ACHN (cell line): Measurements from ENCODE around the gene PHLDA1.

Experiments used
- DNase-seq: peaks from one replicate; pipeline ENCODE4 v3.0.0-alpha.2; 2015
- in situ Hi-C: cut with HindIII; loops from 2 replicates; pipeline ENCODE4 v1.10.0; 2017; ENCODE audit warnings: low sequenced_read_pairs, low pct_ligation_motif_present, low pct_unique_long_range_greater_than_20kb

Gene PHLDA1

GRCh38 chr12:76024942-76025600 lies 6.5 kb downstream of the PHLDA1 start:
- peak; percentile 67 for DNase-seq
- in situ Hi-C loops, result loop anchor here (25.0 kb wide), 1 partner anchor 488 kb away; no protein-coding TSS in a partner anchor

GRCh38 chr12:76024102-76024781 lies 7.3 kb downstream of the PHLDA1 start:
- DNase-seq, result peak; percentile 21
- in situ Hi-C loops, result no loop called here

- in situ Hi-C loops, result no loop called here
These were observed 8.4 kb downstream of the PHLDA1 start for GRCh38 chr12:76023069-76023690.

GRCh38 chr12:76022506-76022905 lies 9.1 kb downstream of the PHLDA1 start:
- DNase-seq, result no peak
- in situ Hi-C loops, result no loop called here

More at GRCh38 chr12:76023069-76023690, 8.4 kb downstream of the PHLDA1 start:
- DNase-seq, result no peak

GRCh38 chr12:76020731-76021672 lies 10.6 kb downstream of the PHLDA1 start:
- in situ Hi-C loops, result no loop called here
- DNase-seq, result peak; percentile 98

- in situ Hi-C loops, result no loop called here
- peak; percentile 91 for DNase-seq
These were observed 11.3 kb downstream of the PHLDA1 start for GRCh38 chr12:76020281-76020680.

GRCh38 chr12:76018672-76019071 lies 12.9 kb downstream of the PHLDA1 start:
- in situ Hi-C loops, result no loop called here
- no peak for DNase-seq

- in situ Hi-C loops, result no loop called here
These were observed 13.5 kb downstream of the PHLDA1 start for GRCh38 chr12:76018111-76018510.

GRCh38 chr12:76014007-76014406 lies 17.6 kb downstream of the PHLDA1 start:
- DNase-seq, result no peak
- in situ Hi-C loops, result no loop called here

More at GRCh38 chr12:76018111-76018510, 13.5 kb downstream of the PHLDA1 start:
- DNase-seq, result no peak

GRCh38 chr12:76013603-76014002 lies 18.0 kb downstream of the PHLDA1 start:
- DNase-seq, result no peak
- in situ Hi-C loops, result no loop called here

- DNase-seq, result no peak
- in situ Hi-C loops, result no loop called here
These were observed 18.9 kb downstream of the PHLDA1 start for GRCh38 chr12:76012644-76013043.

- in situ Hi-C loops, result no loop called here
- DNase-seq, result no peak
These were observed 20.7 kb downstream of the PHLDA1 start for GRCh38 chr12:76010732-76011458.

- no peak for DNase-seq
- in situ Hi-C loops, result no loop called here
These were observed 23.1 kb downstream of the PHLDA1 start for GRCh38 chr12:76008428-76008827.

- DNase-seq, result no peak
- in situ Hi-C loops, result no loop called here
These were observed 23.9 kb downstream of the PHLDA1 start for GRCh38 chr12:76007640-76008039.

GRCh38 chr12:76006028-76006925 lies 25.3 kb downstream of the PHLDA1 start:
- in situ Hi-C loops, result no loop called here
- no peak for DNase-seq

- in situ Hi-C loops, result no loop called here
- no peak for DNase-seq
These were observed 28.3 kb downstream of the PHLDA1 start for GRCh38 chr12:76003355-76003638.

GRCh38 chr12:76002598-76003354 lies 28.8 kb downstream of the PHLDA1 start:
- DNase-seq, result no peak
- in situ Hi-C loops, result no loop called here
